CD8-positive, alpha-beta memory T cell (primary cell): ENCODE results near the gene SH3PXD2B. TPM values are rescaled to one million over a fixed set of nuclear protein-coding genes. Genes with fewer than 3 reads are reported as not detected.
A peak's percentile ranks its signal among the peaks of the same experiment; 100 is the strongest.
"Not testable (repeated sequence)": the region's sequence is repeated elsewhere in the genome, so short reads cannot be mapped to it uniquely, and the experiment has no call there.

Experiments used
- CTCF ChIA-PET: fragments of 350-600 bp; sonication (Branson Sonifier 250); formaldehyde crosslinking; loops from one replicate; lab custom pipeline; 2021; ENCODE audit warnings: antibody characterized with exemption; lab: Charles Lee
- POLR2A ChIA-PET: fragments of 350-600 bp; sonication (Branson Sonifier 250); formaldehyde crosslinking; loops from one replicate; lab custom pipeline; 2021; ENCODE audit warnings: antibody characterized with exemption; lab: Charles Lee
- DNase-seq, 5 donors: peaks; one replicate each; pipeline versions ENCODE4 v3.0.0 to v3.0.0-alpha.2; 2020 to 2022; ENCODE audit warnings: mixed read lengths in 1 of 5
- H3K27ac ChIP-seq: one replicate; pipeline ENCODE4 v1.7.0; 2013; ENCODE audit warnings: low read depth, mild to moderate bottlenecking, low read length, moderate library complexity
- H3K27me3 ChIP-seq: 2 replicates; pipeline ENCODE4 v1.7.0; 2013; ENCODE audit warnings: low read length, mild to moderate bottlenecking; ENCODE audit not compliant: insufficient read depth, poor library complexity, severe bottlenecking
- H3K36me3 ChIP-seq: 2 replicates; pipeline ENCODE4 v1.7.0; 2013; ENCODE audit warnings: mild to moderate bottlenecking, low read length, moderate library complexity; ENCODE audit not compliant: insufficient read depth
- H3K4me1 ChIP-seq: 2 replicates; pipeline ENCODE4 v1.7.0; 2013; ENCODE audit warnings: mild to moderate bottlenecking, low read length, moderate library complexity; ENCODE audit not compliant: insufficient read depth
- H3K4me3 ChIP-seq: 2 replicates; pipeline ENCODE4 v1.7.0; 2013; ENCODE audit warnings: mild to moderate bottlenecking, low read length
- H3K9me3 ChIP-seq: 2 replicates; pipeline ENCODE4 v1.7.0; 2013; ENCODE audit warnings: mild to moderate bottlenecking, low read length
- H3K27ac Mint-ChIP-seq, 8 donors: one replicate each; pipeline ENCODE4 v1.8.0; 2020 to 2021; ENCODE audit warnings: mixed read lengths in 8 of 8, mild to moderate bottlenecking in 6 of 8, inconsistent platforms in 3 of 8, moderate library complexity in 3 of 8
- H3K27me3 Mint-ChIP-seq, 2 donors: one replicate each; pipeline ENCODE4 v1.8.0; 2020 to 2021; ENCODE audit warnings: mixed read lengths in 2 of 2, mild to moderate bottlenecking in 1 of 2, moderate library complexity in 1 of 2
- H3K36me3 Mint-ChIP-seq, 3 donors: one replicate each; pipeline ENCODE4 v1.8.0; 2020 to 2021; ENCODE audit warnings: mixed read lengths in 3 of 3, inconsistent platforms in 1 of 3, mild to moderate bottlenecking in 1 of 3
- H3K4me1 Mint-ChIP-seq, 3 donors: one replicate each; pipeline ENCODE4 v1.8.0; 2020 to 2021; ENCODE audit warnings: mixed read lengths in 3 of 3, inconsistent platforms in 1 of 3, mild to moderate bottlenecking in 1 of 3
- H3K4me3 Mint-ChIP-seq, 7 donors: one replicate each; pipeline ENCODE4 v1.8.0; 2020 to 2021; ENCODE audit warnings: mixed read lengths in 7 of 7, mild to moderate bottlenecking in 6 of 7, moderate library complexity in 4 of 7, inconsistent platforms in 2 of 7
- H3K9me3 Mint-ChIP-seq, 5 donors: one replicate each; pipeline ENCODE4 v1.8.0; 2020 to 2022; ENCODE audit warnings: mixed read lengths in 5 of 5, mild to moderate bottlenecking in 3 of 5, moderate library complexity in 2 of 5, inconsistent platforms in 1 of 5
- polyA plus RNA-seq: library from polyadenylated mRNA; unstranded; fragments of 300-500 nt; fragmentation: Illumina TruSeq; gene quantifications from one replicate; pipeline ENCODE4 v1.2.3, GENCODE V29; 2021
- total RNA-seq, 2 experiments: library from RNA; stranded (reverse); gene quantifications; one replicate each; pipeline ENCODE4 v1.2.3, GENCODE V29; 2021

SH3PXD2B gene
- total and polyA plus RNA-seq, 3 experiments from 2014 or later: 0.09 to 0.15 TPM; not detected in 1

DNA sequence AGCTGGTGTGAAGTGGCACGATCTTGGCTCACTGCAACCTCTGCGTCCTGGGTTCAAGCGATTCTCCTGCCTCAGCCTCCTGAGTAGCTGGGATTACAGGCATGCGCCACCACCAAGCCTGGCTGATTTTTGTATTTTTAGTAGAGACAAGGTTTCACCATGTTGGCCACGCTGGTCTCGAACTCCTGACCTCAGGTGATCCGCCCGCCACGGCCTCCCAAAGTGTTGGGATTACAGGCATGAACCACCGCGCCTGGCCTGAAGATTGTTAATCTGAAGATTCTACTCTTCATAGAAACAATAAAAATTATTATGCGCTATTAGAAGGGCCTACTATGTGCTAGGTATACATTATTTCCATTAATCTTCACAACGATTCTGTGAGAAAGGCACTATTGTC, 127.4 kb downstream of the SH3PXD2B start:
- H3K4me1 Mint-ChIP-seq, H3K27me3 Mint-ChIP-seq, DNase-seq, H3K9me3 Mint-ChIP-seq, H3K27ac ChIP-seq, H3K9me3 ChIP-seq, H3K4me3 Mint-ChIP-seq, CTCF ChIA-PET, POLR2A ChIA-PET, H3K4me3 ChIP-seq, H3K4me1 ChIP-seq, H3K36me3 Mint-ChIP-seq, H3K36me3 ChIP-seq, H3K27me3 ChIP-seq, H3K27ac Mint-ChIP-seq: not testable (repeated sequence)

DNA sequence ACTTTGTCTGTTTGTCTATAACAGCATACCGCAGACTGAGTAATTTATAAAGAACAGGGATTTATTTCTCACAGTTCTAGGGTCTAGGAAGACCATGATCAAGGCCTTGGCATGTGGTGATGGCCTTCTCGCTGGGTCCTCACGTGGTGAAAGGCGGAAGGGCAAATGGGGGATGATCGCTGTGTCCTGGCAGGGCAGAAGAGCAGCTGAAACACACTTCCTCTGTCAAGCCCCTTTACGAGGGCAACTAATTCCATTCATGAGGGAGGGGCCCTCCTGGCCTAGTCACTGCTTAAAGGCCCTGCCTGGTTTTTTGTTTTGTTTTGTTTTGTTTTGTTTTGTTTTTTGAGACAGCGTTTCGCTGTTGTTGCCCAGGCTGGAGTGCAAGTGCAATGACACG, 128.9 kb downstream of the SH3PXD2B start:
- Histone ChIP-seq H3K9me3 (no peaks in the 10 kb centered on the region), H3K4me1 (no peaks in the 10 kb centered on the region), H3K27me3 (no peaks in the 10 kb centered on the region), H3K36me3 (no peaks in the 10 kb centered on the region), H3K27ac (no peak overlapping the region), H3K4me3 (no peak overlapping the region)
- POLR2A ChIA-PET: no interaction called here
- Mint-ChIP-seq H3K36me3 (no peaks in the 10 kb centered on the region), H3K9me3 (no peaks in the 10 kb centered on the region), H3K27ac (peak overlapping the region in 1 of 8 donors; percentile 89), H3K4me1 (no peaks in the 10 kb centered on the region), H3K27me3 (peaks cover 3% of the 10 kb centered on the region in 2 donors), H3K4me3 (no peak overlapping the region)
- CTCF ChIA-PET: no interaction called here
- no peak for DNase-seq

DNA sequence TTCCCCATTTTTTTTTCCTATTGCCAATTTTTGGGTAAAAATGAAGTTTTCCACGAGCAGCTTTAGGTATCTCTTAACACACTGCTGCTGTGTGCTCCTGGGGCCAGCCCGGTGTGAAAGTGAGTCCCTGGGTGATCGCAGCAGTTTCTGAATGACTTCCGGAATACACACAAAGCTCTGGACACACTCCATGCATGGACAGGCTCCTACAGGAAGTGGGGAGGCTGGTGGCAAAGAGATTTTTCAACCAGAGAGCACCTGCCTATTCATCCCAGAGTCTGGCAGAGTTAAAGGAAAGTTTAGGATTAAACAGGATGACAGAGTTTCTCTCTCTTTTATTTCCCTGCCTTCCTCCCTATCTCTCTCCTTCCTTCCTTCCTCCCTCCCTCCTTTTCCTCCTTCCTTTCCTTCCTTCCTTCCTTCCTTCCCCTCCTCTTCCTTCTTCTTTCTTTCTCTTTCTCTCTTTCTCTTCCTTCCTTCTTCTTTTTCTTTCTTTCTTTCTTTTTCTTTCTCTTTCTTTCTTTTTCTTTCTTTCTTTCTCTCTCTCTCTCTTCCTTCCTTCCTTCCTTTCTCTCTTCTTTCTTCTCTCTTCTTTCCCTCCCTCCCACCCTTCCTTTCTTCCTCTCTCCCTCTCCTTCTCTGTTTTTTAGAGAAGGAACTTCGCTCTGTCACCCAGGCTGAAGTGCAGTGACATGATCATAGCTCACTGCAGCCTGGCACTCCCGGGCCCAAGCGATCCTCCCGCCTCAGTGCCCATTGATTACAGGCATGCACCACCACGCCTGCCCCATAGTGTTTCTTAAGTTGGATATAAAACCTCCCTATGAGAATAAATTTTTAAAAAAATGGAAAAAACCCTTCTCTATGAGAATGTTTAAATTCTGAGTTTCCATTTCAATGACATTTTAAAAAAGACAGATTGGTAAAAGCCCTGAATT, 132.0 kb downstream of the SH3PXD2B start:
- ChIA-PET CTCF (no interaction called here), POLR2A (no interaction called here)
- Mint-ChIP-seq H3K36me3 (no peaks in the 10 kb centered on the region), H3K27ac (peak overlapping the region in 1 of 8 donors; percentile 19), H3K4me3 (no peak overlapping the region), H3K27me3 (peaks cover 2% of the 10 kb centered on the region in 2 donors), H3K9me3 (no peaks in the 10 kb centered on the region), H3K4me1 (no peaks in the 10 kb centered on the region)
- Histone ChIP-seq H3K27me3 (no peaks in the 10 kb centered on the region), H3K4me3 (no peak overlapping the region), H3K36me3 (no peaks in the 10 kb centered on the region), H3K9me3 (no peaks in the 10 kb centered on the region), H3K27ac (no peak overlapping the region), H3K4me1 (no peaks in the 10 kb centered on the region)
- DNase-seq: no peak

DNA sequence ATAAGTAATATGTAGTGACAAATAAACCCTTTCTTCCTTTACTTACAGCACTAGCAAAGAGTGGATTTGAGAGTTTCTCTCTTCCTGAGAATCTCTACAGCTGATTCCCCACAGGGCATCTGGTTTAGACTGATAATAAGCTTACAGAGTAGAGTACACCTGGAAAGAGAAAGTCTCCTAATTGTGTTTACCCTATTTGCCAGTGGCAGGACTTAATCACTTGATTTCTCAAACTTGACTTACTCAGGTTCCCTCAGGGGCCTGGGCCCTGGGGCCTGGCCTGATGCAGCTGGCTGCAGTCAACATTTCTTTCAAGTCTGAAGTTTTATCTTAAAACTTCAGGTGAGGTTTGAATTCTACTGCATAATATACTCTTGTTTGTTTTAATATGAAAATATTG, 132.7 kb downstream of the SH3PXD2B start:
- Mint-ChIP-seq H3K36me3 (no peaks in the 10 kb centered on the region), H3K27me3 (peaks cover 0 to 2% of the 10 kb centered on the region in 2 donors), H3K27ac (no peak overlapping the region), H3K9me3 (no peaks in the 10 kb centered on the region), H3K4me1 (no peaks in the 10 kb centered on the region), H3K4me3 (no peak overlapping the region)
- no peaks in the 10 kb centered on the region for H3K4me1 ChIP-seq
- DNase-seq: no peak
- no peaks in the 10 kb centered on the region for H3K9me3 ChIP-seq
- H3K27ac ChIP-seq: no peak overlapping the region
- no peaks in the 10 kb centered on the region for H3K36me3 ChIP-seq
- no peak overlapping the region for H3K4me3 ChIP-seq
- ChIA-PET CTCF (no interaction called here), POLR2A (no interaction called here)
- no peaks in the 10 kb centered on the region for H3K27me3 ChIP-seq

DNA sequence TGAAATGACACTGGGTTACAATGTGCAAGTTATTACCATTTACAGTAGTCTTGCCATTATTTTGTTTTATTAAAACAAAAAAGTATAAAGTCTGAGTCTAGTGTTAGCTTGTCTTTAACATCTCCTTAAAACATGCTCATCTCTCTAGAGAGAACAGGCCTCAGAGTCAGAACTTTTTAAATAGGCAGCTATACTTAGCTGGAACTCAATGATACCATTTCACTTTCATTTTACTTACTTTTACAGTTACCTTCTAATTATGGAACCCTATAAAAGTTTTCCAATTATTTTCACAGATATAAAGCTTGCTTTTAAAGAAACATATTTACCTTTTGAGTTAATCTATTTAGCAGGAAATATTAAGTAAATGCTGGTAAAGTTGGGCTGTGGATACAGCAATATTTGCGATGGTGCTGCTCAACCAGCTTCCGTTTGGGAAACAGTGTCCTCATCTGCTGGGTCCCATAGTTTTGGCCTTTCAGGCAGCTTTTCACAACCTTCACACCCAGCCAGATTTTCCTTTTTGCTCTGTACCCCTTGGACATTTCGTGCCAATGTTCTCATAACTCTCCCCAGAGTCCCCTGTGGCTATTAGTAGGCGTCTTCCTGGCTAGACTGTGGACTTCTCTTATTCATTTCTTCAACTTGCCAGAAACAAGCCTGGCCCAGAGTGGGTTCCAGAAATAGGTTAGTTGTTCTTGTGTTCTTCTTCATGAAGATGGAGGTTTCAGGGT, 134.4 kb downstream of the SH3PXD2B start:
- ChIA-PET CTCF (interaction anchor here (1.5 kb wide), 1 partner anchor 9 kb away, joined by 3 read pairs; no protein-coding TSS in a partner anchor), POLR2A (no interaction called here)
- H3K4me1 Mint-ChIP-seq: no peaks in the 10 kb centered on the region
- H3K27me3 ChIP-seq: no peaks in the 10 kb centered on the region
- no peaks in the 10 kb centered on the region for H3K36me3 Mint-ChIP-seq
- H3K27ac ChIP-seq: no peak overlapping the region
- no peaks in the 10 kb centered on the region for H3K9me3 Mint-ChIP-seq
- no peak overlapping the region for H3K4me3 ChIP-seq
- no peak for DNase-seq
- no peaks in the 10 kb centered on the region for H3K4me1 ChIP-seq
- H3K27ac Mint-ChIP-seq: peak overlapping the region in 1 of 8 donors; percentile 51
- H3K36me3 ChIP-seq: no peaks in the 10 kb centered on the region
- H3K4me3 Mint-ChIP-seq: no peak overlapping the region
- H3K27me3 Mint-ChIP-seq: no peaks in the 10 kb centered on the region
- H3K9me3 ChIP-seq: no peaks in the 10 kb centered on the region

DNA sequence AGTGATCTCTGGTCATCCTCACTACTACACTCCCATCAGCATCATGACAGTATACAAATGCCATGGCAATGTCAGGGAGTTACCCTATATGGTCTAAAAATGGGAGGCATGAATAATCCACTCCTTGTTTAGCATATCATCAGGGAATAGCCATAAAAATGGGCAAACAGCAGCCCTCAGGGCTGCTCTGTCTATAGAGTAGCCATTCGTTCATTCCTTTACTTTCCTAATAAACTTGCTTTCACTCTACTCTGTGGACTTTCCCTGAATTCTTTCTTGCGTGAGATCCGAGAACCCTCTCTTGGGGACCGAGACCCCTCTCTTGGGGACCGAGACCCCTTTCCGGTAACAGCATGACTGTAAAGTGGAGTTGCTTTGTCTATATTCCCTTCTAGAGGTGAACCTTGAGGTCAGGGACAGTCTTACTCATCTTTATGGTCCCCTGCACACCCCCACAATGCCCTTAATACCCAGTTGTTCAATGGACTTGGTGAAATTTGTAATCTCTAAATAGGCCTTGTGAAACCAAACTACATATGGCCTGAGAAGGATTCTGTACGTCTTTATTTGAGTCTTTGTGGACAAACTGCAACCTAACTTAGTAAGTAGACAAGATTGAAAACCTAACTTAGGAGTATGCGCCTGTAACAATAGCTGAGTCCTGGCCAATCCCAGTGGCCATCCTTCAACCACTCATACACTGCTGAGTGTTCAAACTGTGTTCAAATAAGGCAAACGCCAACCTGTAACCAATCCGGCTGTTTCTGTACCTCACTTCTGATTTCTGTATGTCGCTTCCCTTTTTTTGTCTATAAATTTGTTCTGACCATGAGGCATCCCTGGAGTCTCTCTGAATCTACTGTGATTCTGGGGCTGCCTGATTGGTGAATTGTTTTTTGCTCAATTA, 138.5 kb downstream of the SH3PXD2B start:
- no peaks in the 10 kb centered on the region for H3K36me3 Mint-ChIP-seq
- peak overlapping the region in 1 of 8 donors; percentile 47 for H3K27ac Mint-ChIP-seq
- no peak overlapping the region for H3K4me3 Mint-ChIP-seq
- no peak for DNase-seq
- H3K27me3 Mint-ChIP-seq: peaks cover 0 to 3% of the 10 kb centered on the region in 2 donors
- H3K4me1 ChIP-seq: no peaks in the 10 kb centered on the region
- no peaks in the 10 kb centered on the region for H3K36me3 ChIP-seq
- ChIA-PET POLR2A (no interaction called here), CTCF (no interaction called here)
- H3K4me1 Mint-ChIP-seq: no peaks in the 10 kb centered on the region
- no peaks in the 10 kb centered on the region for H3K9me3 Mint-ChIP-seq
- H3K4me3 ChIP-seq: no peak overlapping the region
- H3K27ac ChIP-seq: no peak overlapping the region
- H3K9me3 ChIP-seq: no peaks in the 10 kb centered on the region
- H3K27me3 ChIP-seq: no peaks in the 10 kb centered on the region

DNA sequence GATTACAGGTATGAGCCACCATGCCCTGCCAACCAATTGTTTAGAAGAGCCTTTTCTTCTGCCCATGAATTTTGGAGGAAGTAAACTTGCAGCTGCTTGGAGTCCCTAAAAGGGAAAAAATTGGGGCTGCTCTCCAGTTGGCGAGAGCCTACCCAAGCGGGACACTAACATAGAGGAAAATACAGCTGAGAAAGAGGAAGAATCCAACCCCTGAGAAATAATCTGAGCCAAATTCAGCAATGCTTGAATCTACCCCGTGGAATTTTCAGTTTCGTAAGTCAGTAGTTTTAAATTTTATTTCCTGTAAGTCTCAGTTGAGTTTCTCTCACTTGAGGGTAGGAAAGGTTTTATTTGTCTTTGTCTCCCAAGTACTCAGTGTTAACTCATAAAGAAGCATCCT, 140.4 kb downstream of the SH3PXD2B start:
- H3K9me3 Mint-ChIP-seq: no peaks in the 10 kb centered on the region
- H3K36me3 ChIP-seq: no peaks in the 10 kb centered on the region
- no peak for DNase-seq
- peak overlapping the region in 1 of 8 donors; percentile 43 for H3K27ac Mint-ChIP-seq
- H3K27me3 ChIP-seq: no peaks in the 10 kb centered on the region
- no peaks in the 10 kb centered on the region for H3K9me3 ChIP-seq
- POLR2A ChIA-PET: interaction anchor here (0.7 kb wide), 1 partner anchor 11 kb away, joined by 5 read pairs; no protein-coding TSS in a partner anchor
- H3K27ac ChIP-seq: no peak overlapping the region
- no peaks in the 10 kb centered on the region for H3K4me1 ChIP-seq
- H3K27me3 Mint-ChIP-seq: peaks cover under 1 to 3% of the 10 kb centered on the region in 2 donors
- no peak overlapping the region for H3K4me3 ChIP-seq
- no peaks in the 10 kb centered on the region for H3K36me3 Mint-ChIP-seq
- CTCF ChIA-PET: interaction anchor here (0.7 kb wide), 1 partner anchor 9 kb away, joined by 3 read pairs; no protein-coding TSS in a partner anchor
- H3K4me1 Mint-ChIP-seq: no peaks in the 10 kb centered on the region
- no peak overlapping the region for H3K4me3 Mint-ChIP-seq
